Neural cell (in vitro differentiated cells): ENCODE data around the gene TULP4. TPM values are rescaled to one million over a fixed set of nuclear protein-coding genes. Genes with fewer than 3 reads are reported as not detected.
"Not testable (repeated sequence)": the region's sequence is repeated elsewhere in the genome, so short reads cannot be mapped to it uniquely, and the experiment has no call there.

Experiments
- H2AFZ ChIP-seq: fragments of 200-600, 300-800 bp; sonication (generic), shearing (Covaris generic); 2 replicates; pipeline ENCODE4 v1.6.0; 2014; ENCODE audit warnings: low read depth, mild to moderate bottlenecking, antibody characterized with exemption, low read length, moderate library complexity
- H3F3A ChIP-seq: fragments of 200-600 bp; shearing (Covaris generic); 2 replicates; pipeline ENCODE4 v1.6.1; 2016; ENCODE audit warnings: mild to moderate bottlenecking, moderate library complexity, mixed read lengths, antibody characterized with exemption, low read length; ENCODE audit not compliant: insufficient read depth, poor library complexity, severe bottlenecking
- H3K27ac ChIP-seq: fragments of 200-600, 300-800 bp; sonication (generic), shearing (Covaris generic); 2 replicates; pipeline ENCODE4 v1.5.1; 2014; ENCODE audit warnings: mild to moderate bottlenecking, low read length, moderate library complexity
- H3K27me3 ChIP-seq: fragments of 300-800, 200-600 bp; sonication (generic), shearing (Covaris generic); 2 replicates; pipeline ENCODE4 v1.6.0; 2014; ENCODE audit warnings: mild to moderate bottlenecking, low read depth, low read length, moderate library complexity; ENCODE audit not compliant: insufficient read depth
- H3K36me3 ChIP-seq: fragments of 300-800, 200-600 bp; sonication (generic), shearing (Covaris generic); 2 replicates; pipeline ENCODE4 v1.5.1; 2014; ENCODE audit warnings: mild to moderate bottlenecking, antibody characterized with exemption, low read length, moderate library complexity; ENCODE audit not compliant: insufficient read depth
- H3K4me2 ChIP-seq: fragments of 300-800, 200-600 bp; sonication (generic), shearing (Covaris generic); 2 replicates; pipeline ENCODE4 v1.6.0; 2014; ENCODE audit warnings: mild to moderate bottlenecking, low read length
- H3K4me3 ChIP-seq: fragments of 300-800, 200-600 bp; sonication (generic), shearing (Covaris generic); 2 replicates; pipeline ENCODE4 v1.5.1; 2014; ENCODE audit warnings: mild to moderate bottlenecking, low read length, moderate library complexity
- H3K79me2 ChIP-seq: fragments of 200-600 bp; shearing (Covaris generic); replicated peaks from 2 replicates; pipeline ENCODE4 v1.6.0; 2014; ENCODE audit warnings: mild to moderate bottlenecking, low read length, moderate library complexity; ENCODE audit not compliant: insufficient read depth
- H3K9ac ChIP-seq: fragments of 300-800, 200-600 bp; sonication (generic), shearing (Covaris generic); 2 replicates; pipeline ENCODE4 v1.6.1; 2016; ENCODE audit warnings: mild to moderate bottlenecking, low read length, mixed read lengths
- H3K9me2 ChIP-seq: fragments of 200-600 bp; shearing (Covaris generic); 2 replicates; pipeline ENCODE4 v1.6.1; 2016; ENCODE audit warnings: mild to moderate bottlenecking, low read length, mixed read lengths; ENCODE audit not compliant: insufficient read depth
- H3K9me3 ChIP-seq: fragments of 200-600, 300-800 bp; sonication (generic), shearing (Covaris generic); 2 replicates; pipeline ENCODE4 v1.6.1; 2016; ENCODE audit warnings: mild to moderate bottlenecking, mixed run types, low read length, moderate library complexity, mixed read lengths
- H4K20me1 ChIP-seq: fragments of 200-600 bp; shearing (Covaris generic); 2 replicates; pipeline ENCODE4 v1.6.1; 2016; ENCODE audit warnings: mild to moderate bottlenecking, mixed run types; ENCODE audit not compliant: insufficient read depth
- EP300 ChIP-seq: fragments of 450-650 bp; conservative IDR thresholded peaks from 2 replicates; pipeline ENCODE4 v1.6.1; 2014; ENCODE audit warnings: antibody characterized with exemption, mild to moderate bottlenecking, moderate library complexity; ENCODE audit not compliant: poor library complexity, severe bottlenecking
- EZH2 ChIP-seq: fragments of 200-600, 300-800 bp; shearing (Covaris generic), sonication (generic); IDR thresholded peaks from 2 replicates; pipeline ENCODE4 v1.6.1; 2014; ENCODE audit warnings: antibody characterized with exemption, low read length, borderline replicate concordance, mild to moderate bottlenecking; ENCODE audit not compliant: insufficient read depth, poor library complexity, severe bottlenecking
- MXI1 ChIP-seq: fragments of 450-650 bp; conservative IDR thresholded peaks from 2 replicates; pipeline ENCODE4 v1.6.1; 2014; ENCODE audit warnings: antibody characterized with exemption, mild to moderate bottlenecking; ENCODE audit not compliant: poor library complexity, severe bottlenecking
- POLR2AphosphoS5 ChIP-seq: IDR thresholded peaks from 2 replicates; pipeline ENCODE4 v1.6.1; 2012
- RAD21 ChIP-seq: fragments of 450-650 bp; conservative IDR thresholded peaks from 2 replicates; pipeline ENCODE4 v1.6.1; 2014; ENCODE audit warnings: antibody characterized with exemption, mild to moderate bottlenecking, moderate library complexity
- SMC3 ChIP-seq: fragments of 450-650 bp; conservative IDR thresholded peaks from 2 replicates; pipeline ENCODE4 v1.6.1; 2014; ENCODE audit warnings: antibody characterized with exemption, mild to moderate bottlenecking, moderate library complexity; ENCODE audit not compliant: poor library complexity
- TAF1 ChIP-seq: IDR thresholded peaks from 2 replicates; pipeline ENCODE4 v1.6.1; 2012; ENCODE audit warnings: low read depth
- polyA plus RNA-seq: library from polyadenylated mRNA; depleted of rRNA; stranded (reverse); fragments of >200 nt; gene quantifications from 2 replicates; pipeline ENCODE4 v1.2.3, GENCODE V29; 2014
- TF ChIP-seq, protein P1 (sequence below): fragments of 450-650 bp; IDR thresholded peaks from 2 replicates; pipeline ENCODE4 v1.5.1; 2014; ENCODE audit warnings: antibody characterized with exemption, mild to moderate bottlenecking, moderate library complexity; ENCODE audit not compliant: poor library complexity, severe bottlenecking
- TF ChIP-seq, protein P2 (sequence below): IDR thresholded peaks from 2 replicates; pipeline ENCODE4 v1.6.1; 2012; ENCODE audit warnings: borderline replicate concordance

Gene TULP4
- polyA plus RNA-seq, 1 donor from 2014 or later, result 30.6 TPM

GRCh38 chr6:158524311-158524710 is 212.0 kb downstream of the TULP4 start:
- Histone ChIP-seq H3K79me2 (no peaks in the 10 kb centered on the region), H4K20me1 (no peaks in the 10 kb centered on the region), H2AFZ (no peak overlapping the region), H3K9me3 (no peaks in the 10 kb centered on the region), H3K4me3 (no peak overlapping the region), H3K27ac (no peak overlapping the region), H3K36me3 (no peaks in the 10 kb centered on the region), H3K9me2 (no peaks in the 10 kb centered on the region), H3K4me2 (no peak overlapping the region), H3K27me3 (no peaks in the 10 kb centered on the region), H3F3A (no peaks in the 10 kb centered on the region), H3K9ac (no peak overlapping the region)
- TF ChIP-seq EZH2 (no peak), EP300 (no peak), MXI1 (no peak), SMC3 (no peak), TAF1 (no peak), POLR2AphosphoS5 (no peak), RAD21 (no peak)
- TF ChIP-seq, protein P1, sequence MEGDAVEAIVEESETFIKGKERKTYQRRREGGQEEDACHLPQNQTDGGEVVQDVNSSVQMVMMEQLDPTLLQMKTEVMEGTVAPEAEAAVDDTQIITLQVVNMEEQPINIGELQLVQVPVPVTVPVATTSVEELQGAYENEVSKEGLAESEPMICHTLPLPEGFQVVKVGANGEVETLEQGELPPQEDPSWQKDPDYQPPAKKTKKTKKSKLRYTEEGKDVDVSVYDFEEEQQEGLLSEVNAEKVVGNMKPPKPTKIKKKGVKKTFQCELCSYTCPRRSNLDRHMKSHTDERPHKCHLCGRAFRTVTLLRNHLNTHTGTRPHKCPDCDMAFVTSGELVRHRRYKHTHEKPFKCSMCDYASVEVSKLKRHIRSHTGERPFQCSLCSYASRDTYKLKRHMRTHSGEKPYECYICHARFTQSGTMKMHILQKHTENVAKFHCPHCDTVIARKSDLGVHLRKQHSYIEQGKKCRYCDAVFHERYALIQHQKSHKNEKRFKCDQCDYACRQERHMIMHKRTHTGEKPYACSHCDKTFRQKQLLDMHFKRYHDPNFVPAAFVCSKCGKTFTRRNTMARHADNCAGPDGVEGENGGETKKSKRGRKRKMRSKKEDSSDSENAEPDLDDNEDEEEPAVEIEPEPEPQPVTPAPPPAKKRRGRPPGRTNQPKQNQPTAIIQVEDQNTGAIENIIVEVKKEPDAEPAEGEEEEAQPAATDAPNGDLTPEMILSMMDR, result no peak
- TF ChIP-seq, protein P2, sequence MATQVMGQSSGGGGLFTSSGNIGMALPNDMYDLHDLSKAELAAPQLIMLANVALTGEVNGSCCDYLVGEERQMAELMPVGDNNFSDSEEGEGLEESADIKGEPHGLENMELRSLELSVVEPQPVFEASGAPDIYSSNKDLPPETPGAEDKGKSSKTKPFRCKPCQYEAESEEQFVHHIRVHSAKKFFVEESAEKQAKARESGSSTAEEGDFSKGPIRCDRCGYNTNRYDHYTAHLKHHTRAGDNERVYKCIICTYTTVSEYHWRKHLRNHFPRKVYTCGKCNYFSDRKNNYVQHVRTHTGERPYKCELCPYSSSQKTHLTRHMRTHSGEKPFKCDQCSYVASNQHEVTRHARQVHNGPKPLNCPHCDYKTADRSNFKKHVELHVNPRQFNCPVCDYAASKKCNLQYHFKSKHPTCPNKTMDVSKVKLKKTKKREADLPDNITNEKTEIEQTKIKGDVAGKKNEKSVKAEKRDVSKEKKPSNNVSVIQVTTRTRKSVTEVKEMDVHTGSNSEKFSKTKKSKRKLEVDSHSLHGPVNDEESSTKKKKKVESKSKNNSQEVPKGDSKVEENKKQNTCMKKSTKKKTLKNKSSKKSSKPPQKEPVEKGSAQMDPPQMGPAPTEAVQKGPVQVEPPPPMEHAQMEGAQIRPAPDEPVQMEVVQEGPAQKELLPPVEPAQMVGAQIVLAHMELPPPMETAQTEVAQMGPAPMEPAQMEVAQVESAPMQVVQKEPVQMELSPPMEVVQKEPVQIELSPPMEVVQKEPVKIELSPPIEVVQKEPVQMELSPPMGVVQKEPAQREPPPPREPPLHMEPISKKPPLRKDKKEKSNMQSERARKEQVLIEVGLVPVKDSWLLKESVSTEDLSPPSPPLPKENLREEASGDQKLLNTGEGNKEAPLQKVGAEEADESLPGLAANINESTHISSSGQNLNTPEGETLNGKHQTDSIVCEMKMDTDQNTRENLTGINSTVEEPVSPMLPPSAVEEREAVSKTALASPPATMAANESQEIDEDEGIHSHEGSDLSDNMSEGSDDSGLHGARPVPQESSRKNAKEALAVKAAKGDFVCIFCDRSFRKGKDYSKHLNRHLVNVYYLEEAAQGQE, result no peak

DNA sequence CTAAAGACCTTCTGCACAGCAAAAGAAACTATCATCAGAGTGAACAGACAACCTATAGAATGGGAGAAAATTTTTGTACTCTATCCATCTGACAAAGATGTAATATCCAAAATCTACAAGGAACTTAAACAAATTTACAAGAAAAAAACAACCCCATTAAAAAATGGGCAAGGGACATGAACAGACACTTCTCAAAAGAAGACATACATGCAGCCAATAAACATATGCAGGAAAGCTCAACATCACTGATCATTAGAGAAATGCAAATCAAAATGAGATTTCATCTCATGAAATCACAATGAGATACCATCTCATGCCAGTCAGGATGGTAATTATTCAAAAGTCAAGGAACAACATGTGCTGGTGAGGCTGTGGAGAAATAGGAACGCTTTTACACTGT is 215.6 kb downstream of the TULP4 start:
- H3K27me3 ChIP-seq, H3K4me2 ChIP-seq, H3K9me3 ChIP-seq, H3K9ac ChIP-seq, H3F3A ChIP-seq, H3K79me2 ChIP-seq, H3K9me2 ChIP-seq, H2AFZ ChIP-seq, H3K27ac ChIP-seq, H3K36me3 ChIP-seq, H4K20me1 ChIP-seq, H3K4me3 ChIP-seq: not testable (repeated sequence)

- H3K79me2 ChIP-seq, result no peaks in the 10 kb centered on the region
- no peaks in the 10 kb centered on the region for H3K9me3 ChIP-seq
- no peaks in the 10 kb centered on the region for H3F3A ChIP-seq
- no peak for TF ChIP-seq EZH2
- TF ChIP-seq POLR2AphosphoS5, result no peak
- no peak for TF ChIP-seq RAD21
- TF ChIP-seq, protein P1, result no peak
- TF ChIP-seq TAF1, result no peak
- TF ChIP-seq, protein P2, result no peak
- no peak for TF ChIP-seq EP300
- no peak for TF ChIP-seq MXI1
- TF ChIP-seq SMC3, result no peak
- H3K9me2 ChIP-seq, result no peaks in the 10 kb centered on the region
- H3K27ac ChIP-seq, result no peak overlapping the region
- H3K9ac ChIP-seq, result no peak overlapping the region
- no peaks in the 10 kb centered on the region for H3K27me3 ChIP-seq
- H3K4me2 ChIP-seq, result no peak overlapping the region
- H3K36me3 ChIP-seq, result no peaks in the 10 kb centered on the region
- H4K20me1 ChIP-seq, result no peaks in the 10 kb centered on the region
- no peak overlapping the region for H3K4me3 ChIP-seq
- no peak overlapping the region for H2AFZ ChIP-seq
Measured at GRCh38 chr6:158528826-158529225, 216.6 kb downstream of the TULP4 start.
